Fibroblast of lung (primary cell): ENCODE data around the gene SLCO1A2. TPM values are rescaled to one million over a fixed set of nuclear protein-coding genes. Genes with fewer than 3 reads are reported as not detected.
"Not testable (repeated sequence)": the region's sequence is repeated elsewhere in the genome, so short reads cannot be mapped to it uniquely, and the experiment has no call there.

Source experiments
- DNase-seq, 2 donors: peaks; one replicate each; pipeline versions ENCODE4 v3.0.0 to v3.0.0-alpha.2; 2010; ENCODE audit warnings: low read depth in 2 of 2
- H2AFZ ChIP-seq: 2 replicates; pipeline ENCODE4 v1.5.1; 2012; ENCODE audit warnings: low read length, control low read depth, inconsistent platforms
- H3K27ac ChIP-seq: 2 replicates; pipeline ENCODE4 v1.5.1; 2011; ENCODE audit warnings: low read length, control low read depth; ENCODE audit not compliant: insufficient read depth
- H3K27me3 ChIP-seq: 2 replicates; pipeline ENCODE4 v1.5.1; 2011; ENCODE audit warnings: mild to moderate bottlenecking, low read length; ENCODE audit not compliant: control insufficient read depth, insufficient read depth
- H3K36me3 ChIP-seq: 2 replicates; pipeline ENCODE4 v1.5.1; 2011; ENCODE audit warnings: low read length; ENCODE audit not compliant: control insufficient read depth, insufficient read depth
- H3K4me1 ChIP-seq: 2 replicates; pipeline ENCODE4 v1.5.1; 2011; ENCODE audit warnings: low read length; ENCODE audit not compliant: control insufficient read depth, insufficient read depth; ENCODE audit errors: extremely low read depth
- H3K4me2 ChIP-seq: 2 replicates; pipeline ENCODE4 v1.5.1; 2011; ENCODE audit warnings: low read length, control low read depth; ENCODE audit not compliant: insufficient read depth; ENCODE audit errors: extremely low read depth
- H3K4me3 ChIP-seq, 4 experiments: fragments of 200-600 bp in 1 of 4; sonication (generic) in 1 of 4; replicated peaks in 1 of 4; 2 replicates each; pipeline ENCODE4 v1.5.1; 2011 to 2016; ENCODE audit warnings: low read length in 4 of 4, low read depth in 3 of 4, mild to moderate bottlenecking in 3 of 4, control low read depth in 2 of 4, inconsistent platforms in 1 of 4, mixed read lengths in 1 of 4; ENCODE audit not compliant: insufficient read depth in 1 of 4; ENCODE audit errors: control extremely low read depth in 1 of 4
- H3K79me2 ChIP-seq: 2 replicates; pipeline ENCODE4 v1.5.1; 2012; ENCODE audit warnings: mild to moderate bottlenecking, low read length, inconsistent platforms; ENCODE audit not compliant: control insufficient read depth, insufficient read depth
- H3K9ac ChIP-seq: 2 replicates; pipeline ENCODE4 v1.5.1; 2011; ENCODE audit warnings: mild to moderate bottlenecking, low read length, control low read depth; ENCODE audit not compliant: insufficient read depth
- H3K9me3 ChIP-seq: 2 replicates; pipeline ENCODE4 v1.5.1; 2012; ENCODE audit warnings: low read depth, low read length; ENCODE audit not compliant: control insufficient read depth, insufficient read depth
- H4K20me1 ChIP-seq: 2 replicates; pipeline ENCODE4 v1.5.1; 2011; ENCODE audit warnings: low read length; ENCODE audit not compliant: control insufficient read depth, insufficient read depth; ENCODE audit errors: extremely low read depth
- CTCF ChIP-seq, 2 donors: IDR thresholded peaks in 1 of 2; conservative IDR thresholded peaks in 1 of 2; 1 replicate in 1 of 2; 2 replicates in 1 of 2; pipeline ENCODE4 v1.5.1; 2011 to 2012; ENCODE audit warnings: low read length in 2 of 2, control low read depth in 1 of 2, inconsistent platforms in 1 of 2, low read depth in 1 of 2, mild to moderate bottlenecking in 1 of 2
- EZH2 ChIP-seq: IDR thresholded peaks from 2 replicates; pipeline ENCODE4 v1.5.1; 2012; ENCODE audit warnings: low read length, control low read depth, mild to moderate bottlenecking; ENCODE audit errors: missing control alignments
- polyA plus RNA-seq, 2 donors: library from polyadenylated mRNA; depleted of rRNA in 1 of 2; stranded (reverse) in 1 of 2; unstranded in 1 of 2; fragments of >200 nt; gene quantifications; 2 replicates each; pipeline ENCODE4 v1.2.1, GENCODE V29; 2011 to 2012; ENCODE audit warnings: missing spikeins in 1 of 2
- total RNA-seq: library from RNA; depleted of rRNA; stranded (reverse); fragments of >200 nt; gene quantifications from 2 replicates; pipeline ENCODE4 v1.2.1, GENCODE V29; 2014

Gene SLCO1A2
- total and polyA plus RNA-seq, 2 donors (not counting 1 experiment from before 2014, with no cell fraction given), result not detected

DNA sequence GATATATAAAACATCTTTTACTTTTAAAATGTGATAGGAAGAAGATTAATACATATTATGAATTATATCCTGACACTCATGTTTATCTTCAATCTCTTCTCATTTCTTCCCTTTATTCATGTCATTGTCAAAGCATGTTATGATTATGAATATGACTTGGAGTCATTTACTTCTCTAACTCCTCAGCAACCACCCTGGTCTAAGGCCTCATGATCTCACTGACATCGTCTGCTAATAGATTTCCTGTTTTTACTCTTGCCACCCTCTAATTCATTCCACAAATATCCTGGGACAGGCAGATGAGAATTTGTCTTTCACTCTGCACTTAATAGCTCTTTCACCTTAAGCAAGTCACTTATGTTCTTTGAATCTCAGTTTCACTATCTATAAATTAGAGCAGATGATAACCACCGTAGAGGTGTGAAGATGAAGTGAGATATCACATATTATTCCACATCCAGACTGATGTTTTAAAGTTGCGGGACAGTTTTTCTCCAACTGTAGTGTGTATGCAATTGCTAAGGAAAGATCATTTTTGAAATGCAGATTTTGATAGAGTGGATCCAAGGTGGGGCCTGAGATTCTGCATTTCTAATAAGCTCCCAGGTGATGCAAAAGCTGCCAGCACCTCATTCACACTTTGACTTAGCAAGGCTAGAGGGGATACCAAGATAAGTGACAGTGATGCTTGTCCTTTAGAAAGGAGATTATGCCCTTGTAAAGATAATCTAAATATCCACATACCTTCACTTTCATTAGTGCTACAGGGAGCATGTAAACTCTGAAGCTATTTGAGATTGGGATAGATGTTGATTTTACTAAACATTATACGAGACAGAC, 34.6 kb upstream of the SLCO1A2 start:
- no peaks in the 10 kb centered on the region for H3K36me3 ChIP-seq
- no peak overlapping the region for H3K4me3 ChIP-seq
- H3K79me2 ChIP-seq, result no peaks in the 10 kb centered on the region
- H3K4me2 ChIP-seq, result no peak overlapping the region
- H3K27ac ChIP-seq, result no peak overlapping the region
- no peak overlapping the region for H3K9ac ChIP-seq
- H3K9me3 ChIP-seq, result no peaks in the 10 kb centered on the region
- DNase-seq, result no peak
- H2AFZ ChIP-seq, result no peak overlapping the region
- H3K4me1 ChIP-seq, result no peaks in the 10 kb centered on the region
- no peaks in the 10 kb centered on the region for H3K27me3 ChIP-seq
- TF ChIP-seq EZH2, result no peak
- no peak for TF ChIP-seq CTCF (conservative IDR thresholded peaks at IDR 0.05 in 1 of 2, IDR thresholded peaks at IDR 0.05 in 1 of 2; ENCODE audit: low read depth in 1 of 2, low read length in 2 of 2)
- H4K20me1 ChIP-seq, result no peaks in the 10 kb centered on the region

GRCh38 chr12:21360632-21361031, 25.9 kb upstream of the SLCO1A2 start:
- H3K27me3 ChIP-seq, H4K20me1 ChIP-seq, H3K9ac ChIP-seq, H2AFZ ChIP-seq, H3K27ac ChIP-seq, DNase-seq, H3K36me3 ChIP-seq, H3K4me3 ChIP-seq, H3K4me1 ChIP-seq, H3K9me3 ChIP-seq, H3K4me2 ChIP-seq, H3K79me2 ChIP-seq: not testable (repeated sequence)

- Histone ChIP-seq H3K27me3 (no peaks in the 10 kb centered on the region), H2AFZ (no peak overlapping the region), H3K4me3 (no peak overlapping the region), H3K4me1 (no peaks in the 10 kb centered on the region), H3K36me3 (no peaks in the 10 kb centered on the region), H3K79me2 (no peaks in the 10 kb centered on the region), H4K20me1 (no peaks in the 10 kb centered on the region), H3K4me2 (no peak overlapping the region), H3K27ac (no peak overlapping the region), H3K9ac (no peak overlapping the region), H3K9me3 (no peaks in the 10 kb centered on the region)
- no peak for DNase-seq
- TF ChIP-seq EZH2 (no peak), CTCF (conservative IDR thresholded peaks at IDR 0.05 in 1 of 2, IDR thresholded peaks at IDR 0.05 in 1 of 2; ENCODE audit: low read depth in 1 of 2, low read length in 2 of 2) (no peak)
Measured at GRCh38 chr12:21354641-21355040, 19.9 kb upstream of the SLCO1A2 start.
